GM21526 (cell line): ENCODE results near the gene CUEDC1.

ENCODE experiments used
- ATAC-seq: cut with Tn5 transposase; IDR thresholded peaks from one replicate; pipeline ENCODE4 v1.9.1; 2021; ENCODE audit warnings: moderate library complexity; ENCODE audit not compliant: unreplicated experiment, low FRiP score

CUEDC1 gene

DNA sequence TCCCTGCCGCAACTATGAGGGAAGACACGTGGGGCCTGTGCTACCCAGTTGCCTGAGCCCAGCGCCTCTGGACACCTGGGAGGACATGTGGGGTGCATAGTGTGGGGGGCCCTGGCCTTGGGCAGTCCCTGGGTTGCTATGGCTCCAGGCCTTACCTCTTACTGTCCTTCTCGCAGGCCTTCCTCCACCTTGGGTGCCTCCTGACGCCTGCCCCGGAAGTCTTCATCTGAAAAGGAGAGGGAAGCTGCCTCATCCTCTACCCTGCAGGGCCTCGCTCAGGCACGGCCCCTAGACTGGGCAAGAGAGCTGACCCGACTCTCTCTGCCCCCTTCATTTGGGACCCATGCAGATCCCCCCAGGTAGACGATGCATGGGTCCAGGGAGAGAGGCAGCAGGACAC, 88.9 kb downstream of the CUEDC1 start:
- ATAC-seq = no peak

- no peak for ATAC-seq
These were observed 90.9 kb downstream of the CUEDC1 start for GRCh38 chr17:57864273-57864672.

DNA sequence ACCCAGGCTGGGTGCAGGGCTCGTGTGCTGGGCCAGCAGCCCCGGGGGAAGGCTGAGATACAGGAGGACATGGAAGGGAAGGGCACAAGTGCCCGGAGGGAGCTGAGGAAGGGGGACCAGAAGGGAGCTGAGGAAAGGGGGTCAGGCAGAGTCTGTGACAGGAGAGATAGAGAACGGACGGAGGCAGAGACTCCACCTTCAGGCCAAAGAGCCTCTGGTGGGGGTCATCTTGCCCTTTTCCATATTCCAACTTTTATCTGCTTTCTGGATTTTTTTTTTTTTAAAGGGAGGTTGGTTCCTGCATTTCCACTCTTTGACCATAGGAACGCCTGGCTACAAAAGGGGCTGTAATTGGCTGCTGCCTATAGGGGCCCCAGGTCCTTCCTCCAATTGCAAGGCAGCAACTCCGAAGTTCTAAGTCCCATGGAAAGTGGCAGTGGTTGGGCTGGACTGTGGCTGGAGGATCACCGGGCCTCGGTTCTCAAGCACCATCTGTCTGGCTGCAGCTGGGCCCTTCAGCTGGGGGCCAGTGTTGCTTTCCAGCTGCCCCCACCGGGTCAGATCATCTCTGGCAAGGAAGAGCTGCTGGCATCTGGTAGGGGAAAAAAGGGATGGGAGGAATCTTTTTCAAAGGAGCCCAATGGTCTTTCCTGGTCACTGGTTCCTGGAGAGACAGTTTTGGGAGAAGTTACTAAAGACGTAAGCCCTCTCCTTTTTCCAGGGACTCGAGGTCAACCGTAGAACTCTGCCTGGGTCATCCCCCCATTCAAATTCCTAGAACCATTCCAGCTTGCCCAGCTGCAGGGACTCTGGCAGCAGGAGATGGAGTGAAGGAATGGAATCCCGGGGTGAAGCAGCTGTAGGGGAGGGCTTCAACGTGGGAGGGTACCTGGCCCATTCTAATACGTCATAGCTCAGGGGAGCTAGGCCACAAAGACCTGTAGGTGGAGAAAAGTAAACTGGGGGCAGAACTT, 92.2 kb downstream of the CUEDC1 start:
- no peak for ATAC-seq

GRCh38 chr17:57861790-57862693, 93.2 kb downstream of the CUEDC1 start:
- no peak for ATAC-seq

DNA sequence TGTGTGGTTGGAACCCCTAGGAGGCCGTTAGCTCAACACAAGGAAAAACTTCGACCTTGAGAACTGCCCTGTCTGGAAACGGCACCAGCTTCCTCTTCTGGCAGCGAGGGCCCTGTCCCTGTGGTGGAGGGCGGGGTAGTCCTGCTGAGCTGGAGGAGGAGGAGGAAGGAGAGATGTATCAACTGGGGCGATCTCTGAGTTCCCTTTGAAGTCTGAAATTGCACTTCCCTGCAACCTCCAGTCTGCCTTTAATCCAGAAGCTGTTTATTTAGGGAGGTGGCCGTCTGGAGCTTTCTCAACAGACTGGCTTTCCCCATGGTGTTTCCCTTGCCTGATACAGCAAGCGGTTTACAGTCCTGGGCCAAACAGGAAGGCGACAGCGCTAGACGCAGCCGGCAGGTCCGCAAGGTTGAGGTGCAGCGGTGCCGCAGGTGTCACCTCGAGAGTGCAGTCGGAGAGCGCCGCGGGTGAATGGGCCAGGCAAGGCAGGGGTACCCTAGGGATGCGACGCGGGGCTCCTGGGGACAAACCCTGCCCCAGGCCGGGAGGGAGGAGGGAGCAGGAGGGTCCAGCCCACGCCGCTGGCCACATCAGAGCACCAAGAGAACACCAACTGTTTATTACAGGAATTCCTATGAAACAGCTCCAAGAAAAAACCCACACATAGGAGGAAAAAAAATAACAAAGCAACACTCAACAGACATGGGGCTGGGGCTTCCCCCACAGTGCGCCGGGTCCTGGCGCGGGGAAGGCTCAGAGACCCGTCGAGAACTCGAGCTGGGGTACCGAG, 94.0 kb downstream of the CUEDC1 start:
- ATAC-seq = no peak

- no peak for ATAC-seq
These were observed 94.7 kb downstream of the CUEDC1 start for GRCh38 chr17:57860414-57860999.

GRCh38 chr17:57859601-57860413, 95.4 kb downstream of the CUEDC1 start:
- no peak for ATAC-seq

GRCh38 chr17:57858838-57859237, 96.4 kb downstream of the CUEDC1 start:
- no peak for ATAC-seq

DNA sequence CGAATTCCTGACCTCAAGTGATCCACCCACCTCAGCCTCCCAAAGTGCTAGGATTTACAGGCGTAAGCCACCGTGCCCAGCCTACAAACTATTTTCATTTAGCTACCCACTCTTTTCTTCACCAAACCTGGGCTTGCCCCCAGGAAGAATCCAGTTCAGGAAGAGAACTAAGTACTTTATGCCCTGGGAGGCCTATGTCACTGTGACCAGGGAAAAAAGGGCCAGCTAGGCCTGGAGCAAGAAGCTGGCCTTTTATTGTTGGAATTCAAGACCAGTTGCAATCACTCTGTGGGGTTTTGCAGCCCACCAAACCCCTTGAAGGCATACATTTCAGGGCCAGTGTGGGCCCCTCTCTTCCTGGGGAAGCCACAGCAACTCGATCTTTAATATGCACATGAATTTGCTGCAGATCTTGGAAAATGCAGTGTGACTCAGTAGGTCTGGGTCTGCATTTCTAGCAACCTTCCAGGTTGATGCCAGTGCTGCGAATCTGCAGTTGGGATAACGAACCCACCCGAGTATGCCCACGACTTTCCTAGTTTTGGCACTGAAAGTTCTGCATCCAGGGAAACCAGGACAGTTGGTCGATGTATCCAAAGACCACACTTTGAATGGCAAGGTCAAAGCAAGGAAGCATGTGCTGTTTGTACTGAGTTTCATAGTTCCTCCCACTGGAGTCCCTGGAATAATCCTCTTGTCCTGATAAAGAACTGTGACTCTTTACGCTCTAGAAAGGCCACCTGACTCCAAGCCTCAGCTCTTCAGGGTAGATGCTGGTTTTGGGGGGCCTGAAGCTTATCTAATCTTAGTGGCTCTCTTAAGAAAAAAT, 98.2 kb downstream of the CUEDC1 start:
- no peak for ATAC-seq

GRCh38 chr17:57855391-57856035, 99.7 kb downstream of the CUEDC1 start:
- no peak for ATAC-seq

GRCh38 chr17:57853695-57854094, 101.5 kb downstream of the CUEDC1 start:
- ATAC-seq = no peak

- ATAC-seq = no peak
These were observed 102.3 kb downstream of the CUEDC1 start for GRCh38 chr17:57852955-57853328.

- no peak for ATAC-seq
These were observed 102.9 kb downstream of the CUEDC1 start for GRCh38 chr17:57852092-57852954.

GRCh38 chr17:57849874-57850754, 105.1 kb downstream of the CUEDC1 start, which contains the start of gene MRPS23:
Gene MRPS23, minus strand, starts transcription at chr17:57850044. Its CDS starts 34 bp downstream, at chr17:57850010.
- ATAC-seq = peak; percentile 84

- ATAC-seq = peak; percentile 6
These were observed 105.9 kb downstream of the CUEDC1 start for GRCh38 chr17:57849163-57849873.
